ENCODE measurements around the gene MANEA.
"Not testable (repeated sequence)": the region's sequence is repeated elsewhere in the genome, so short reads cannot be mapped to it uniquely, and the experiment has no call there.

DNA sequence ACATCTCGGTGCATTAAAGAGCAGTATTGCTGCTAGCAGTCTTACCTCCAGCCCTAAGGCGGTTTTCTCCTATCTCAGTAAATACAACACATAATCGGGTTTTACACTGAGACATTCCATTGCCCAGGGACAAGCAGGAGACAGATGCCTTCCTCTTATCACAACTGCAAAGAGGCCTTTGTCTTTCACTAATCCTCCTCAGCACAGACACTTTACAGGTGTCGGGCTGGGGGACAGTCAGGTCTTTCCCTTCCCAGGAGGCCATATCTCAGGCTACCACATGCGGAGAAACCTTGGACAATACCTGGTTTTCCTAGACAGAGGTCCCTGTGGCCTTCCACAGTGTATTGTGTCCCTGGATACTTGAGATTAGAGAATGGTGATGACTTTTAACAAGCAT lies 16.4 kb upstream of the MANEA start:
- TF ChIP-seq, protein P1, sequence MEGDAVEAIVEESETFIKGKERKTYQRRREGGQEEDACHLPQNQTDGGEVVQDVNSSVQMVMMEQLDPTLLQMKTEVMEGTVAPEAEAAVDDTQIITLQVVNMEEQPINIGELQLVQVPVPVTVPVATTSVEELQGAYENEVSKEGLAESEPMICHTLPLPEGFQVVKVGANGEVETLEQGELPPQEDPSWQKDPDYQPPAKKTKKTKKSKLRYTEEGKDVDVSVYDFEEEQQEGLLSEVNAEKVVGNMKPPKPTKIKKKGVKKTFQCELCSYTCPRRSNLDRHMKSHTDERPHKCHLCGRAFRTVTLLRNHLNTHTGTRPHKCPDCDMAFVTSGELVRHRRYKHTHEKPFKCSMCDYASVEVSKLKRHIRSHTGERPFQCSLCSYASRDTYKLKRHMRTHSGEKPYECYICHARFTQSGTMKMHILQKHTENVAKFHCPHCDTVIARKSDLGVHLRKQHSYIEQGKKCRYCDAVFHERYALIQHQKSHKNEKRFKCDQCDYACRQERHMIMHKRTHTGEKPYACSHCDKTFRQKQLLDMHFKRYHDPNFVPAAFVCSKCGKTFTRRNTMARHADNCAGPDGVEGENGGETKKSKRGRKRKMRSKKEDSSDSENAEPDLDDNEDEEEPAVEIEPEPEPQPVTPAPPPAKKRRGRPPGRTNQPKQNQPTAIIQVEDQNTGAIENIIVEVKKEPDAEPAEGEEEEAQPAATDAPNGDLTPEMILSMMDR (conservative IDR thresholded peaks at IDR 0.05): not testable (repeated sequence)
- TF ChIP-seq ZFX (IDR thresholded peaks at IDR 0.05): not testable (repeated sequence)

Measured in C4-2B (cell line).